GM12892 (cell line): Measurements from ENCODE around the gene C4B.

Experiments
- POLR2A ChIP-seq: IDR thresholded peaks from 2 replicates; pipeline ENCODE4 v1.6.1; 2011; ENCODE audit warnings: low read depth, low read length, control low read depth
- POLR2AphosphoS5 ChIP-seq: IDR thresholded peaks from 2 replicates; pipeline ENCODE4 v1.6.1; 2011; ENCODE audit warnings: low read depth, low read length, control low read depth
- TAF1 ChIP-seq: IDR thresholded peaks from 2 replicates; pipeline ENCODE4 v1.6.1; 2011; ENCODE audit warnings: low read depth, mild to moderate bottlenecking, control low read depth, low read length, borderline replicate concordance

GRCh38 chr6:31971279-31971992 is 43.2 kb upstream of the C4B start:
- TF ChIP-seq POLR2A, result no peak; the same call in 1 of the 2 replicates
- TF ChIP-seq POLR2AphosphoS5, result peak; percentile 48; the same call in 1 of the 2 replicates
- no peak for TF ChIP-seq TAF1
